Gastroesophageal sphincter (tissue), 4 donors: ENCODE measurements around the gene LIN37. TPM values are rescaled to one million over a fixed set of nuclear protein-coding genes. Genes with fewer than 3 reads are reported as not detected.

Experiments used
- ATAC-seq: fragments of 150-250 bp; one replicate; pipeline ENCODE4 v1.9.1; 2016; ENCODE audit warnings: mild to moderate bottlenecking, moderate library complexity
- H3K27ac ChIP-seq, 4 donors: fragments of 200-600 bp; sonication (generic) in 3 of 4; 1 replicate in 3 of 4; 2 replicates in 1 of 4; pipeline ENCODE4 v1.5.1; 2016 to 2019
- H3K27me3 ChIP-seq: fragments of 200-600 bp; sonication (generic); one replicate; pipeline ENCODE4 v1.5.1; 2019
- H3K36me3 ChIP-seq, 2 donors: fragments of 200-600 bp; sonication (generic); one replicate each; pipeline ENCODE4 v1.5.1; 2019; ENCODE audit warnings: control low read depth in 1 of 2
- H3K4me1 ChIP-seq, 3 donors: fragments of 200-600 bp; sonication (generic); 1 replicate in 2 of 3; 2 replicates in 1 of 3; pipeline ENCODE4 v1.5.1; 2016 to 2019; ENCODE audit warnings: control low read depth in 2 of 3
- H3K4me3 ChIP-seq, 2 donors: fragments of 200-600 bp; sonication (generic); one replicate each; pipeline ENCODE4 v1.5.1; 2019; ENCODE audit warnings: mild to moderate bottlenecking in 1 of 2, moderate library complexity in 1 of 2
- H3K9me3 ChIP-seq, 3 donors: fragments of 200-600 bp; sonication (generic); one replicate each; pipeline ENCODE4 v1.5.1; 2017 to 2019; ENCODE audit warnings: control low read depth in 2 of 3
- CTCF ChIP-seq, 4 experiments: fragments of 200-600 bp in 2 of 4; fragments of 450-650 bp in 2 of 4; sonication (generic) in 1 of 4; IDR thresholded peaks; one replicate each; pipeline ENCODE4 v1.5.1; 2017 to 2019; ENCODE audit warnings: antibody characterized with exemption in 4 of 4, mild to moderate bottlenecking in 2 of 4, moderate library complexity in 2 of 4
- EP300 ChIP-seq: sonication (generic); formaldehyde crosslinking; IDR thresholded peaks from one replicate; pipeline ENCODE4 v1.6.1; 2017; ENCODE audit warnings: antibody characterized with exemption, mild to moderate bottlenecking
- POLR2A ChIP-seq, 2 donors: fragments of 450-650 bp; IDR thresholded peaks; one replicate each; pipeline ENCODE4 v1.6.1; 2017; ENCODE audit warnings: antibody characterized with exemption in 2 of 2, mild to moderate bottlenecking in 2 of 2, moderate library complexity in 1 of 2
- POLR2AphosphoS5 ChIP-seq: sonication (generic); formaldehyde crosslinking; IDR thresholded peaks from one replicate; pipeline ENCODE4 v1.6.1; 2017; ENCODE audit warnings: antibody characterized with exemption
- WGBS, 2 donors: methylation state at CpG; one replicate each; pipeline ENCODE4 v1.1.5; 2018; ENCODE audit warnings: low coverage in 1 of 2; 5-methylcytosine and 5-hydroxymethylcytosine counted together
- total RNA-seq, 4 donors: library from RNA; depleted of rRNA; stranded (reverse); fragments of >200 nt; gene quantifications; one replicate each; pipeline ENCODE4 v1.1.0, GENCODE V29; 2016

The LIN37 gene
- total RNA-seq, 4 donors from 2014 or later, result 14.4 to 29.4 (median 18.7) TPM

GRCh38 chr19:35780058-35780457, 31.7 kb downstream of the LIN37 start:
- no peaks in the 10 kb centered on the region for H3K27me3 ChIP-seq
- peaks cover 0 to 75% of the 10 kb centered on the region in 2 donors for H3K36me3 ChIP-seq
- H3K27ac ChIP-seq, result no peak overlapping the region
- no peak overlapping the region for H3K4me3 ChIP-seq
- 82% methylated on average over 2 of the region's 16 CpGs; no CpG with 5 or more reads in 1 of the 2 donors for WGBS, 2 donors
- peaks cover 0 to 15% (median 5%) of the 10 kb centered on the region in 3 donors for H3K4me1 ChIP-seq
- TF ChIP-seq EP300 (no peak), POLR2AphosphoS5 (no peak), CTCF (IDR thresholded peaks at IDR 0.05) (no peak), POLR2A (IDR thresholded peaks at IDR 0.05) (no peak)
- H3K9me3 ChIP-seq, result no peaks in the 10 kb centered on the region
- ATAC-seq, result no peak

GRCh38 chr19:35780717-35781116, 32.3 kb downstream of the LIN37 start:
- no peak overlapping the region for H3K4me3 ChIP-seq
- peaks cover 0 to 12% (median 5%) of the 10 kb centered on the region in 3 donors for H3K4me1 ChIP-seq
- ATAC-seq, result no peak
- H3K27me3 ChIP-seq, result no peaks in the 10 kb centered on the region
- no peak overlapping the region for H3K27ac ChIP-seq
- TF ChIP-seq POLR2AphosphoS5 (no peak), EP300 (no peak), CTCF (IDR thresholded peaks at IDR 0.05) (no peak), POLR2A (IDR thresholded peaks at IDR 0.05) (no peak)
- H3K9me3 ChIP-seq, result no peaks in the 10 kb centered on the region
- 83% methylated on average over 5 of the region's 20 CpGs; no CpG with 5 or more reads in 1 of the 2 donors for WGBS, 2 donors
- peaks cover 0 to 82% of the 10 kb centered on the region in 2 donors for H3K36me3 ChIP-seq

- H3K9me3 ChIP-seq, result no peaks in the 10 kb centered on the region
- peaks cover 0 to 3% (median 0%) of the 10 kb centered on the region in 3 donors for H3K4me1 ChIP-seq
- H3K27me3 ChIP-seq, result no peaks in the 10 kb centered on the region
- TF ChIP-seq CTCF (IDR thresholded peaks at IDR 0.05), result no peak
- no peak for TF ChIP-seq POLR2AphosphoS5
- TF ChIP-seq EP300, result no peak
- TF ChIP-seq POLR2A (IDR thresholded peaks at IDR 0.05), result no peak
- WGBS, 2 donors, result 50 to 87% methylated on average over 2 to 8 of the region's 9 CpGs
- H3K36me3 ChIP-seq, result peaks cover 0 to 89% of the 10 kb centered on the region in 2 donors
- no peak for ATAC-seq
- no peak overlapping the region for H3K4me3 ChIP-seq
- no peak overlapping the region for H3K27ac ChIP-seq
These were observed 33.3 kb downstream of the LIN37 start for GRCh38 chr19:35781650-35782049.

- Histone ChIP-seq H3K27ac (no peak overlapping the region), H3K4me3 (no peak overlapping the region), H3K27me3 (no peaks in the 10 kb centered on the region), H3K9me3 (no peaks in the 10 kb centered on the region), H3K4me1 (no peaks in the 10 kb centered on the region), H3K36me3 (peaks cover 0 to 95% of the 10 kb centered on the region in 2 donors)
- ATAC-seq, result no peak
- TF ChIP-seq POLR2AphosphoS5 (no peak), EP300 (no peak)
- 87 to 100% methylated on average over 1 to 9 of the region's 12 CpGs for WGBS, 2 donors
These were observed 34.2 kb downstream of the LIN37 start for GRCh38 chr19:35782589-35782988.

- no peaks in the 10 kb centered on the region for H3K27me3 ChIP-seq
- H3K4me3 ChIP-seq, result no peak overlapping the region
- H3K4me1 ChIP-seq, result no peaks in the 10 kb centered on the region
- no peak for ATAC-seq
- TF ChIP-seq POLR2AphosphoS5, result no peak
- TF ChIP-seq EP300, result no peak
- no peak for TF ChIP-seq CTCF (IDR thresholded peaks at IDR 0.05)
- no peak for TF ChIP-seq POLR2A (IDR thresholded peaks at IDR 0.05)
- WGBS, 2 donors, result 84 to 86% methylated on average over 7 to 10 of the region's 28 CpGs
- H3K27ac ChIP-seq, result no peak overlapping the region
- no peaks in the 10 kb centered on the region for H3K9me3 ChIP-seq
- H3K36me3 ChIP-seq, result peaks cover 0 to 85% of the 10 kb centered on the region in 2 donors
These were observed 35.4 kb downstream of the LIN37 start for GRCh38 chr19:35783469-35784434.
